Activated CD8-positive, alpha-beta memory T cell treated with anti-CD3 and anti-CD28 coated beads for 24 hours (primary cell): ENCODE data around the gene BMF.

Source experiments
- DNase-seq: peaks from one replicate; pipeline ENCODE4 v3.0.0-alpha.2; 2020

The BMF gene

DNA sequence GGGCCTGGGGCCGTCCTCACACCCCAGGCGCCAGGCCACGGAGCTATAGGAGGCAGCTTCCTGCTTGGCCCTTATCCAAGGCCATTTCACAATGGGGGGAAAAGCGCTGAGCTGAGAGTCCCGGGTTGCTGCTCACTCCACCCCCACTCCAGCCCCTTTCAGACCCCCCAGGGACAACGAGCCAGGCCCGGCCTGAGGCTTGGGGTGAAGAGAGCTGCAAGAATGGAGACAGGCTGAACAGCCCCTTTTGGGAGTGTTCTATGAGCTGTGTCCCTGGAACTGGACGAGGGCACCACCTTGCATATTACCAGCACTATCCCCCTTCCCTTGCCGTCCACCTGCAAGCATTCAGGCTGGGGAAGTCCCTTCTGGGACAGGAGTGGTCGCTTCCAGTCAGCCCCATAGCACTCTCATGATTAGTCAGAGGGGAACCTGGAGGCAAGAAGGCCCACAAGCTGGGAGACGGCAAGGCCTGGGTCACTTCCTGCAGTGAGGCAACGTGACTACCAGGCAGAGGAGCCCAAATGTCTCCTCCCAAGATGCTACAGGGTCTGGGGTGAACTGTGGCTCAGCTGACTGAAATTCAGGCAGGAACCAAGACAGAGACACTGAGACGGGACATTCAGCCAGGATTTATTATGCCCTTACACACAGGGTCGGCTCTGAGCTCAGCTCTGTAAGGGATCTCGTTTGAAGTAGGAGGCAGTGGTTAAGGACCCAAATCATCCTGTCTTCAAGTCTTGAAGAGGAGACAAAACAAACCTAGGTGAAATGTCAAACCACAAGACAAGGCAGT, 61.1 kb downstream of the BMF start:
- peak; percentile 85 for DNase-seq

DNA sequence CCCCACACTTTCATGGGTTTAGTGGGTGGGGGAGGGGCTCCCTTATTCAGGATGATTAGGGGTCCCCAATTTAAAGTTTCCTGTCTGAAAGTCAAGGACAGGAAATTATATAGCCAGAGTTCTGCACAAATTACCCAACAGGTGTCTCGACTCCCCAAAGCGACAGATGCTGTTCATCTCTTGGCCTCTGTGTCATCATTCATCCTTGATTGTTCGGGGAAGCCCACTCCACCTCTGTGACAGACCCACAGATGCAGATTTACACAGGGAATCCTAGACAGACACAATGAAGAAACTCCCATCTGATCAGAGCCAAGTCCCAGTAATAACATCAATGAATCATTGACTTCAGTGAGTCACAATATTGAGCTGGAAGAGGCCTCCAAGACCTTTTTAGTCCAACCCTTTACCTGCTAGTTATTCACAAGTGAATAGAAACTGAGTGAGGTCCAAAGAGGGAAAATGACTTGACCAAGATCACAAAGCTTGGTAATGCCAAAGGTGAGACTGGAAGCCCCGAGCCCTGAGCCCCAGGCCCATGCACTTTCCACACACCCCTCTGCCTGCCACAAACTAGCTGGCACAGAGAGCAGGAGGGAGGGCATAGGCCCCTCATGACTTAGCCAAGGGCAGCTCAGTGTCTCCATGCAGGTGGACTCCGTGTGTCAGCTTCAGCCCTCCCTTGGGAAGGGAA, 61.8 kb downstream of the BMF start:
- no peak for DNase-seq

DNA sequence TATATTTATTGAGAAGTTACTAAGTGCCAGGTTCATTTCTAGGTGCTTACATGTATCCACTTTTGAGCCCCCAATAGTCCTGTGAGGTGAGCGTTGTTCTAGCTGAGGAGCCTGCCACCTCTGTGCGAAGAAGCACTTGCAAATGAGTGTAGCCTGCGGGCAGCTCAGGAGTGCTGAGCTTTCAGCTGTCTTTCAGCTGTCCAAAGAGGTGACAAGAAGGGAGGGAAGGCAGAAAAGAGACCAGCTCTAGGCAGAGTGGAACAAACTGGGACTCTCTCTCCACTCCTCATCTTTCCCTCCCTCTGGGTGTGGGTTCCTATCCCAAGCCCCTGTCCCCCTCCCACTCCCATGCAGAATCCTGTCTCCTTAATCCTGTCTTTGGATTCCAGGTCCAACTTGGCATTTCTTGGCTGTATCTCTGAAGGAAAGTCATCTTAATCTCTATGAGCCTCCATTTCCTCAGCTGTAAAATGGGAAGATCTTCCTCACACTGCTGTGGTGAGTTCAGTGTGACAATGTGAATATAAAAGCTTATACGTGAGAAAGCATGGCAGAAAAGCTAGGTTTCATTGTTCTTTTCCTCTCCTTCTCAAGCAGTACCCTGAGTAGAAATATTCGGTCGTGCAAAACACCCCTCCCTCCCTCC, 63.0 kb downstream of the BMF start:
- peak; percentile 58 for DNase-seq

DNA sequence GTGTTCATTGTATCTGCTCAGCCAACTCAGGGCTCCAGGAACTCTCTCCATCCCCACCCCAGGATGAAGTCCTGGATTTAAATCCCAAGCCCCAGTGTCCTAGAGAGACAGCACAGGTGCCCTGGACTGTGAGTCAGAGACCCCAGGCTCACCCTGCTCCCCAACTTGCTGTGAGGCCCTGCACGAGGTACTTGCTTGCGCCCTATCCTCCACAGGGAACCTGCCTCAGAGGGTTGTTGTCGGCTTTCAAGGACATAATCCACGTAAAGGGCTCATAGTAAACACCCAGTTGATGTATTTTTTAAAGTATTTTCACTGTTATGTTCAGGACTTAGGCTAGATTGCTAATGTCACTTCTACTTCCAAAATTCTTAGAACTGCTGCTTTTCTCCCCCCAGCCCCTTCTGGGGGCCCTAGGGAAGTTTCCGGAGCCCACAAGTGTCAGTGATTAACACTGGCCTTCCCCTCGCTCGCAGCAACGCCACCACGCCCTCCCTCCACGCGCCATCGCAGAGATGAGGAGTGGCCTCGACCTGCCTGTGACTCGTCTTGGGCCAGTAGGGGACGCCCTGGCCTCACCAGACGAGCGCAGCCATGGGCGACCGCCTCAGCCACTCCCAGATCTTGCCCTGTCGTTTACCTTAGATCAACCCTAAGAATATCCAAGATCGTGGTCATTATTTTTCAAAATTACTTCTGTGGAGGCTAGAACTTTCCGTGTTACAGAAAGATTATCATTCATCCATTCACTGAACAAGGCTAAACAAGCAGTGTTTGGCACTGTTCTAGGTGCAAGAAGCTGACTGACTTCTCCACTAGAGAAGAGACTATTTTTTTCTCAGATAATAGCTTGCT, 63.7 kb downstream of the BMF start:
- peak; percentile 94 for DNase-seq

DNA sequence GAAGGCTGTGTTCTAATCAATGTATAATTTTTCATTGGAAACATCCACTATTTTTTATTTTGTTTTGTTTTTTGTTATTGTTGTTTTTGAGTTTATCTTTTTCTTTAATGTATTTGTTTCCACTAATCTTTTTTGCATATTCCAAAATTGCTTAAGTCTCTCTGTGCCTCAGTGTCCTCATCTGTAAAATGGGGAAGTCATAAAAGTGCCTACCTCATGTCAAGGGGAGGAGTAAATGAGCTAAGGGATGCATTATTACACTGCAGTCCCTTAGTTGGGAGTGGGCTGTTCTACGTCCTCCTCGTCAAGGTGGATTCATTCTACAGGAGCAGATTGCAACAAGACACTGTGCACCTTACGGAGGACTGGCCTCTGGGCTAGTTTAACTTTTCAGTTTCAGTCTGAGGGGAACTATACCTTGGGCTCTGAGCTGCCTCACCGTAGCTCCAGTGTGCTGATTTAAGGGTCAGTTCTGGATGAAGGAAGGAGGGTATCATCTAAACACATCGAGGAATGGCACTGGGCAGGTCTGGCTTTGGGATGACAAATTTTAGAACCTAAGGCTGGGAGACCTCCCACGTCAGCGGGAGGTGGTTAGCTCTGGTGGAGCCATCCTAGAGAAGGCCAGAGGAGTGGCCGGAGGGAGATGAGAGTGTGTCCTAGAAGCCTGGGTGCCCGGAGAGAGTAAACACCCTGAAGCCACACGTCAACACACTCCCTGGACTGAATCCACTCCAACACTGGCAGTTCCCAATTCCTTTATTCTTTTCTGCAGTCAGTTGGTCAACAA, 64.6 kb downstream of the BMF start:
- DNase-seq = no peak

DNA sequence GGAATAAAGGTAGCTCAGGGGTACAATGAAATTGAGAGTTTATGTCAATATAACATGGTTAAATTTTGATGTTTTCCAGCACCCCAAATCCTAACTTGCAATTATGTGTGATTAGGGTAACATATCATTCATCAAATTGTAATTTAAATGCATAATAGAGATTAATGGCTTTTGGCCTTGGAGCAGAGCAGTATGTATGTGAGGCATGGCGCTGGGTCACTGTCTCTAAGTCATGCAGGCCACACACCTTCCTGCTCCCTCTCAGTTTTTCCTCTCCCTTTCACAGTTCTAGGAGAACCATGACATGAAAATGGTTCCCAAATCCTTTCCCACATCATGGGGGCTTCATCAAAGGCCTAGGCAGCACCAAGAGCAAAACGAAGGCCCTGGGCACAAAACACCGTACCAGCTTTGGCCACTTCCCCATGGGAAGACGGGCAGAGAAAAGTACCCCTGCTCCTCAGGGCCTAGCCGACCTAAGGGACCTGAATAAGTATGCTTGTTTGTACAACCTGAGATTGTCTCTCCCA, 65.8 kb downstream of the BMF start:
- no peak for DNase-seq

DNA sequence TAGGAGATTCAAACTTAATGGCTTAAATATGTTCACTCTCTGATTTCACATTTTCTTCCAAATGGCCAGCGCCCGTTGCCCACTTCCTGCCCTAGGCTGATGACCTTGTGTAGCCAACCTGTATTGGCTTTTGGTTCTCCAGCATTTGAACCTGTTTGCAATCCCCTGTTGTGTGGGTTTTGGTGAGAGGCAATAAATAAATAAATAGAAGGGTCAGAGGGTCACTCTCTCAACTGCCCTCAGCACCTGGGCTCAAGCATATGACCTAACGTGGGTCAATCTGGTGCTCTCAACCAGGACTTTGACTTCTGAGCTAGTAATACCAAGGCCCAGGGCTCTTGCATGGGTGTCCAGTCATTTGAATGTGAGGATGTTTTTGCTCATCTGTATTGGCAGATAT, 67.9 kb downstream of the BMF start:
- DNase-seq = no peak

DNA sequence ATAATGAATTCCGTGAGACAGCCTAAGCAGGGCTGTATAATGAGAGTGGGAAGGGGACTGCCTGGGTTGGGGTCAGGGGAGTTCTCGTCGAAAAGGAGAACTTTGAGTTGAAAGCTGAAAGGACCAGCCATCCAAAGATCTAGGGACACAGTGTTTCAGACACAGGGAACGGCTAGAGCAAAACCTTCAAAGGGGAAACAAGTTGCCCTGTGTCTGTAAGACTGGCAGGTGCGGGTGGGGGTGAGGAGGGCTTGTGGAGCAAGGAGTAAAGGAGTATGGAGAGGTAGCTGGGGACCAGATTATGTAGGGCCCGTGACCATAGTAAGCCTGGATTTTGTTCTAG, 68.4 kb downstream of the BMF start:
- peak; percentile 58 for DNase-seq

DNA sequence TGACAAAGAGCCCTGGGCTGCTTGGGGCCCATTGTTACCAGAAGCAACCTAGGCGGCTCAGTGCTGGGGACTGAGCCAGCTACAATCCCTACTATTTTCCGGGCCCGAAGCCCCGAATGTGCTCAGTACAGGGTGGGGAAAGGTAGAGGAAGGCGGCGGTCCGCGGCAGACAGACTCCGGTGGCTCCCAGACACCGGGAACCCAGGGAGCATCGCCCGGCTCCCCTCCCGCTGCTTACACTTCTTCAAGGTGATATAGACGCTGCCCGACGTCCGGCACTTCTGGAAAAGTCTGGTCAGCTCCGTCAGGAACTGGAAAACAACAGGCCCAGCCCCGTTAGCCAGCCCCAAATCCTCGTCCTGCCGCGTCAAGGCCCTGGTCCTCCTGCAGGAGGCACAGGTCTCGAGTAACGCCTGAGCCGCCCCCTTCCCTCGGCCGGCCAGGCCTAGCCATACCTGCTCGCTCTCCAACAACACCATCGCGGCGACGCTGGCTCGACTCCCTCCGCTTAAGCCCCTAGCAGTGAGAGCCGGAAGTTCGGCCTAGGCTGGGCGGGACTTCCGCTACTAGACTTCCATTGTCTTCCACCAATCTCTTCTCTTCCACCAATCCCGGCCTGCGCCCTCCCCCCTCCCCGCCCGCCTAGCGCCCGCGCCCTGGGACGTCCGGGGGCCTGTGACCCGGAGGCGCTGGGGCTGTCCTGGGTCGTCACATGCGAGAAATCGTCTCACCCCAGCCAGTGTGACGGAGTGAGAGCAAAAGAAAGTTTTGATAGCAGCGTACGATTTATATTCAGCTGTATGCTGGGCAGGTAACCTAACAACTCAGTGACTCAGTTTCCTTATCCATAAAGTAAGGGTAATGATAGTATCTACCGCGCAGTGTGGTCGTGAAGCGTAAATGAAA, 69.8 kb downstream of the BMF start, which contains the start of gene SRP14:
Gene SRP14 (minus strand): TSS at position 544 of the 906 bp plus-strand sequence. CDS start 65 bp downstream, at position 479.
- peak; percentile 97 for DNase-seq

DNA sequence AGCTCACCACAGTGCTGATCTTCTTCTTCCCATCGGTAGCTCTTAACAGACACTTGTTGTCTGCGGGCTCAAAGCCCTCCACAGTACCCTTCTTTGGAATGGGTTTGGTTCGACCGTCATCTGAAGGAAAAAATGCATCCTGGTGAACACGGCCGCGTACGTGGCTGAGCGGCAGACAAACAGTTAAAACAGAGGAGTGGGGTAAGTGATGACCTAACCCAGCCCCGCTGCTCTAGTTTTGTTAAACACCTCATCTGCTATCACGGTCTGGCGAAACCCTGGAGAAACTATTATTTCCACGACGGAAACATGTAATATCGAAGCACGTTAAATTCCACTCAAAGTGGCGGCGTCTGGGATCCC, 70.4 kb downstream of the BMF start:
- no peak for DNase-seq
